ENCODE measurements around the gene ANO9.

The ANO9 gene

DNA sequence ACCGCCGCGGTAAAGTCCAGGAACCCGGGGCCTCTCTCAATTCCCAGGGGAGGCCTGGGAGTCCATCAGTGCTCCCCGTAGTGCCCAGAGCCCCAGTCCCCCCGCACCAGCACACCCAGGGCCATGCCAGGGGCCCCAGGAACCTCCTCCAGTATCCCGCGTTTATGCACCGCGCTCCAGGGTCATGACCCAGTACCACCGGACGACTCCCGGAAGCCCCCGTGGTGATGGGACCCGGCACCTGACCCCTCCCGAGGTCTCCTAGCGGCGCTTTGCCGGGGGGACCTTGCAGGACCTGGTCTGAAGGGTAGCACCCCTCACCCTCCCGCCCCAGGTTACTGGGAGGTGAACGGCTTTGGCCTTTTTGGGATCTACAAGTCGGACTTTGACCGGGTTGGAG is 61.3 kb downstream of the ANO9 start:
- no peak for DNase-seq

DNA sequence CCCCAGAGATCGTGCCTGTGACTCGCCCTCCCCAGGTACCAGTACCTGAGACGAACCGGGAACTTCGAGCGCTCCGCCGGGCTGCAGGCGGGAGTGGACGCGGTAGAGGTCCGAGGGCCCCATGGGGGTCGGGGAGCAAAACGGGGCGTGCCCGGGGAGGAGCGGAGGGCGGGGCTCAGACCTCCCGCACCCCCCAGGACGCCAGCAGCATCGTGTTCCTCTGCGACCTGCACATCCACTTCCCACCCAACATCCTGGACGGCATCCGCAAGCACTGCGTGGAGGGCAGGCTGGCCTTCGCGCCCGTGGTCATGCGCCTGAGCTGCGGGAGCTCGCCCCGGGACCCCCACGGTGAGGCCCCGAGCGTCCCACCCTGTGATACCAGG is 61.7 kb downstream of the ANO9 start:
- no peak for DNase-seq

DNA sequence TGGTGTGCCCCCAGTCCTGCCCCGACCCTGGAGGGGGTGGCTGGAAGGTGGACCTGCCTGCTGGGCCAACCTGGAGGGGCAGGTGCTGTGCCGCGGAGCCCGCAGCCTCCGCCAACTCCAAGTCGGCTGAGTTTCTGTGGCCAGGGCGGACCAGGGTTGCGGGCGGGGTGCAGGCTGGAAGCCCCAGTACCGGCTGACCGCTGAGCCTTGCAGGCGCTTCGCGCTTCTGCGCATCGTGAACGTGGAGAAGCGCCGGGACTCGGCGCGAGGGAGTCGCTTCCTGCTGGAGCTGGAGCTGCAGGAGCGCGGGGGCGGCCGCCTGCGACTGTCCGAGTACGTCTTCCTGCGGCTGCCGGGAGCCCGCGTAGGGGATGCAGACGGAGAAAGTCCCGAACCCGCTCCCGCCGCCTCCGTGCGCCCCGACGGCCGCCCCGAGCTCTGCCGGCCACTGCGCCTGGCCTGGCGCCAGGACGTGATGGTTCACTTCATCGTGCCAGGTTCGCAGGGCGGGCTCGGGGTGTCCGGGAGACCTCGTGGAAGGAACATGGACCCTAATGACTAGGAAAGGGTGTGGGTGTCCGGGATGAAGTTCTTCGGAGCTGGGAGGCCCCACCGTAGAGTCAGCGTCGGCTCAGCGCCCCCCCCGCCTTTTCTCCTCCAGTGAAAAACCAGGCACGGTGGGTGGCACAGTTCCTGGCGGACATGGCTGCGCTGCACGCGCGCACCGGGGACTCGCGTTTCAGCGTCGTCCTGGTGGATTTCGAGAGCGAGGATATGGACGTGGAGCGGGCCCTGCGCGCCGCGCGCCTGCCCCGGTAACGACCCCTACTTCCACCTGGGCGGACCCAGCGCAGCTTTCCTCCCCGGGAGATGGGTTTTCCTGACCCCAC is 62.4 kb downstream of the ANO9 start:
- no peak for DNase-seq

DNA sequence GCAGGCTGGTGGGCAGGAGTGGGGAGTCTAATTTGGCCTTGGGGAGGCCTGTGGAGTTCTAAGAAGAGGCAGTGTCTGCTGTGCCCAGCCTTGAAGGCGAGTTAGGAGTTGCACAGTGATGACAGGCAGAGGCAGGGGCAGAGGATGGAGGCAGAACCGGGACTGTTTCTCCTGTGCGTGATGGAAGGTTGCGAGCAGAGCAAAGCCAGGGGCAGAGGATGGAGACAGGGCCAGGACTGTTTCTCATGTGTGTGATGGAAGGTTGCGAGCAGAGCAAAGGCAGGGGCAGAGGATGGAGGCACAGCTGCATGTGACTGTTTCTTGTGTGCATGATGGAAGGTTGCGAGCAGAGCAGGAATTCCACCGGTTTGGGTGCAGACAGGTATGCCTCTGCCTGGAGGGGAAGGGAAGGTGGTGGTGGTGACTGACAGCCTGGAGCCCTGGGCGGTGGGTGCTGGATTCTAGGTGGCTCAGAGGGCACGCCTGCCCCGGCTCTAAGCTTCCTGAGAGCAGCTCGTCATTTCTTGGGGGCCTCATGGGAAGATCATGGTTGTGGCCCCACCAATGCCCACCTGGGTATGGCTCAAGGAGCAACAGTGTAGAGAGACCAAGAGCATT is 63.8 kb downstream of the ANO9 start:
- no peak for DNase-seq

DNA sequence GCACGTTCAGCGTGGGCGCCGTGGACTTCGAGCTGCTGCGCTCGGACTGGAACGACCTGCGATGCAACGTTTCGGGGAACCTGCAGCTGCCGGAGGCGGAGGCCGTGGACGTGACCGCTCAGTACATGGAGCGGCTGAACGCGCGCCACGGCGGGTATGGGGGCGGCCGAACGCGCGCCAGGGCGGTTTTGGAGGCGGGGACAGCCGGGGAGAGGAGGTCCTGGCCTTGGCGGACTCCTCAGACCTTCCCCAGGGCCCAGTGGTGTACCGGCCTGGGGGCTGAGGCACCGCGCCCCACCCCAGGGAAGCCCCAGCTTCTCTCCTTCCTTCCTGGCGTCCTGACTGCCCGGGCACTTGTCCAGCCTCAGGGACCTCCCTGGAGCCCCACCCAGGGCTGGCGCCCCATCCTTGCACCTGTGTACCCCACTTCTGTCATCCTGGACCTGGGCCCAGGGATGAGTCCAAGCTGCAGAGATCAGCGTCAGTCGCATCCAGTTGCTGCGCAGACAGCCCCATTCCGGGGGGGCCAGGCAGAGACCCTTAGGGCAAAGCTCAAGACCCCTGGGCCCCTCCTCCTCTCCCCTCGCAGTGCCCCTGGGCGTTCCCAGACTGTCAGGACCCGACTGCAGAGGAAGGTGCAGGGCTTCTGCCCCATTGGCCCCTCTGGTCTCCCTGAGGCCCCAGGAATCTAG is 64.5 kb downstream of the ANO9 start:
- no peak for DNase-seq

DNA sequence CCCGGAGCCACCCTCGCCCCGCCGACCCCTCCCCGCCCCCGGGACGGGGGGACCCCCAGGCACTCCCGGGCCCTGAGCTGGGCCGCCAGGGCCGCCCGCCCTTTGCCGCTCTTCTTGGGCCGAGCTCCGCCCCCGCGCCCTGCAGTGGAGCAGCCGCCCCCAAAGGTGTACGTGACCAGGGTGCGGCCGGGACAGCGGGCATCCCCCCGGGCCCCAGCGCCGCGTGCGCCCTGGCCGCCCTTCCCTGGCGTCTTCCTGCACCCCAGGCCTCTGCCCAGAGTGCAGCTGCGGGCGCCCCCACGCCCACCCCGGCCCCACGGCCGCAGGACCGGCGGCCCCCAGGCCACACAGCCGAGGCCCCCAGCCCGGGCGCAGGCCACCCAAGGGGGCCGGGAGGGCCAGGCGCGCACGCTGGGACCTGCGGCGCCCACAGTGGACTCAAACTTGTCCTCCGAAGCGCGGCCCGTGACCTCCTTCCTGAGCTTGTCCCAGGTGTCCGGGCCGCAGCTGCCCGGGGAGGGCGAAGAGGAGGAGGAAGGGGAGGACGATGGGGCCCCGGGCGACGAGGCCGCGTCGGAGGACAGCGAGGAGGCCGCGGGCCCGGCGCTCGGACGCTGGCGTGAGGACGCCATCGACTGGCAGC is 65.2 kb downstream of the ANO9 start:
- DNase-seq: no peak

DNA sequence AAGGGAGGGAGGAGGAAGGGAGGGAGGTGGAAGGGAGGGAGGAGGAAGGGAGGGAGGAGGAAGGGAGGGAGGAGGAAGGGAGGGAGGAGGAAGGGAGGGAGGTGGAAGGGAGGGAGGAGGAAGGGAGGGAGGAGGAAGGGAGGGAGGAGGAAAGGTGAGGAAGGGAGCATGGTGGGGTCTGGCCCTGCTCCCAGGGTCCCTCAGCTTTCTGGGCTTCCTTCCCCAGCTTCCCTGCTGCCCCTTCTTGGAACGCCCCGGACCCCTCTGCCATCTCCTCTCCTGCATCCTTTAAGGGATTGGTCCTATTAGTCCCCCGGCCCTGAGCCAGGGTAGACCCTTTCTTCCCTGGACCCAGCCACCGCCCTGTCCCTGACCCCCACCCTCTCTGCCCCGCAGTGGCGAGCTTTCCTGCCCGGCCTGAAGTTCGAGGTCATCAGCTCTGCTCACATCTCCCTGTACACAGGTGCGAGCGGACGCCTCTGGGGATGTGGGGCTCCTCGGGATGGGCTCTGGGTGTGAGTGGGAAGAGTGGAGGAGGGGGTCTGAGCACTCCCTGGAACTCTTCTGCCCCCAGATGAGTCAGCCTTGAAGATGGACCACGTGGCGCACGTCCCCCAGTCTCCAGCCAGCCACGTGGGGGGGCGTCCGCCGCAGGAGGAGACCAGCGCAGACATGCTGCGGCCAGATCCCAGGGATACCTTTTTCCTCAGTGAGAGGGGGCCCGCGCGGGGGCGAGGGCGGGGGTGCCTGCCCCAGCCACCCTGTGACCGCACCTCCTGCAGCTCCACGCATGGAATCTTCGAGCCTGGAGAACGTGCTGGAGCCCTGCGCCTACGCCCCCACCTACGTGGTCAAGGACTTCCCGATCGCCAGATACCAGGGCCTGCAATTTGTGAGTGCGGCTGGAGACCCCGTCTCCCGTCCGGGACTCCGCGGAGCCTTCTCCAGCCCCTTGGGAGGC is 66.5 kb downstream of the ANO9 start:
- DNase-seq: no peak

DNA sequence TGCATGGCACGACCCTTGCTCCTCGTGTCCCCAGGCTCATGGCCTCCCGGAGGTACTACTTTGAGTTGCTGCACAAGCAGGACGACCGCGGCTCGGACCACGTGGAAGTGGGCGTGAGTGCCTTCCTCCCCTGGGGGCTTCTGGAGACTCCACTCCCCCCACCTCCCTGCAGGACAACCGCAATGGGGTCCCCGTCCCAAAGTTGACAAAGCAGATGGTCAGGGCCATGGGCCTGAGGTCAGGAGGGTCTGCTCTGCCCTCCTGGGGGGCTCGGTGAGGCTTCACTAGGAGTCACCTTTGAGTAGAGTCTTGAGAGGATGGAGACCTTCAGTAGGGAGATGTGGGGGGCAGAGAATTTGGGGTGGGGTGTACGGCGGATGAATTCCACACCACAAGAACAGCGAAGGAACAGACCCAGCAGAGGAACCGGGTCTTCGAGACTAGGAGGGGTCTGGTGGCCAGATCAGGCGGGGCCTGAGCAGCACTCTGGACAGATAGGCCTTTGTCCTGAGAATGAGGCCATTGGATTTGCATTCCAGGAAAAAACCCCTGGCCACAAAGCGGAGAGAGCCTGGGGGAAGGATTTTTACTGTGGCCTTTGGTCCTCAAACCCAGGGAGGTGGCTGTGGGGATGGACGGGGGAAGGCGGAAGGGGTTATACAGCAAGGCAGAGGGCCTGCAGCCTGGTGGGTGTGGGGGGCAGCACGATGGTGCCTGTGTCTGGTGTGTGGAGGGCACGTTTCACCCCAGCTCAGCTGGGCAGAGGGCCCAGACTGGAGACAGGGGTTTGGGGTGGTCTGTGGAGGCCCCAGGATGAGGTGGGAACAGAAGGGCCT is 67.9 kb downstream of the ANO9 start:
- DNase-seq: no peak

DNA sequence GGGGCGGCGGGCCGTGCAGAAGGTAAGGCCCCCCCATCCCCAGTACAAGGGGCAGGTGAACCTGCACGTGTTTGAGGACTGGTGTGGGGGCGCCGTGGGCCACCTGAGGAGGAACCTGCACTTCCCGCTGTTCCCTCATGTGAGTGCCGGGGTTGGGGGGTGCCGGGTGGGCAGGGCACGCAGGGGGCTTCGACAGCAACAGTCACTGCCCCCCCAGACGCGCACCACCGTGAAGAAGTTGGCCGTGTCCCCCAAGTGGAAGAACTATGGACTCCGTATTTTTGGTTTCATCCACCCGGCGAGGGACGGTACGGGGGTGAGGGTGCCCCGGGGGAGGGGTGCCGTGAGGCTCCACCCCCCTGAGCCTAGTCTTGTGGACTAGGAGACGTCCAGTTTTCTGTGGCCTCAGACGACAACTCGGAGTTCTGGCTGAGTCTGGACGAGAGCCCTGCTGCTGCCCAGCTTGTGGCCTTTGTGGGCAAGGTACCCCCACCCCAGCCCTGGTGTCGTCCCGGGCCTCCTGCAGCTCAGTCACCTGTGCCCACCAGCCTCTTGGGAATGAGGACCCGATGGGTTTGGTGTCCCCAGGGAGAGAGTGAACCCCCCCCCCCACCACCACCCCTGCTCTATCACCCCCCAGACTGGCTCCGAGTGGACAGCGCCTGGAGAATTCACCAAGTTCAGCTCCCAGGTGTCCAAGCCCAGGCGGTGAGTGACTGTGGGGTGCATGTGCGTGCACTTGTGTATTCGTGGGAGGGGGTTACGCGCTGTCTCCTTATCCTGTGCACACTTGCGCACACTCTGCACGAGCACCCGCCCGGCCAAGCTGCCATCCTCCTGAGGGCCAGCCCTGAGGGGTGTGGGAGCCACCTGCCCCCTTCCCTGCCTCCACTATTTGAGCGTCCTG is 68.7 kb downstream of the ANO9 start:
- no peak for DNase-seq

DNA sequence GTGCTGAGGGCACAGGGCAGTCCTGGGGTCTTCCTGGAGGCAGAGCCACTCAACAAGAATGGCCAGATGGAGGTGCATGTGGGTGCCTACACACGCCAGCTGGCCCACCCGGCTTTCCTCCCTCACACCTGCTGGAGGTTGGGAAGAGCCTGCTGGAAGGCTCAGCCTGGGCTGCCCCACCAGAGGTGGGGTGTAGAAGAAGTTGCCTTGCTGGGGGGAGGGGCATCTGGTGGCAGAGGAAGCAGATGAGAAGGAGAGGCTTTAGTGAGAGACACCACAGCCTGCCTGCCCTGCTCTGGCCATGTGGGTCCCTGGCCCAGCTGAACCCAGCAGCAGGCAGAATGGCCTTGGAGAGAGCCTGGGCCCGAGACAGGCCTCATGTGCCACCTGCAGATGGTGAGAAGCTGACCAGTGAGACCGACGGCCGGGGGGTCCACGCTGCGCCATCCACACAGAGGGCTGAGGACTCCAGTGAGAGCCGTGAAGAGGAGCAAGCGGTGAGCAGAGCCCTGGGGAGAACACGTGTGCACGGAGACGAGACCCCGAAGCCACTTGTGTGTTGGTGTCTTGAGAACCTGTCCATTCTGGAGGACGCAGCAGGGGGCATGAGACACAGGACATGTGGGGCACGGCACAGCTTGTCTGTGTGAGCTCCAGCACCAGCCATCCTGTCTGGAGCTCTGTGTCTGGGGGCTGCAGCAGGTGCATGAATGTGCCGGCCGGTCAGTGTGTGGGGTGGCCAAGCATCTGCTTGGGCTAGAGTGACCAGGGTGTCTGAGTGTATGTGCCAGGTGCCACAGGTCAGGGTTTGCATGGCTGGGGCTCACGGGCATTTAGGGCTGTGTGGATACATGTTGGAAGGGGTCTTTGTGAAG is 69.9 kb downstream of the ANO9 start:
- DNase-seq: no peak

DNA sequence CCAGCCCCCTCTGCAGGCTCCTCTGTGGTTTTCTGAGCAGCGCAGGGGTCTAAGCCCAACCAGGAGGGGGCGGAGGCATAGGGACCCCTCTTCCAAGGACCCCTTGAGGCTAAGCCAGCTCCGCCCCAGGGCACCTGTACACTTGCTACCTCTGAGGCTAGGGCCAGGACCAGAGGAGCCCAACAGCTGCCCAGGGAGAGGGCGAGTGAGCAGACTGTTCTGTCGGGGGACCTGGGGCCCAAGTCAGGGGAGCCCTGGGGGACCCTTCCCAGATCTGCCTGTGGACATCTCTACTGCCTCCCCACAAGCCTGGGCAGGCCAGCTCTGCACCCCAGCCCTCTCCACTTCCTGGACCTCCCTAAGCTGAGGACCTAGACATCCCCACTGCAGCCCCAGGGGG is 70.8 kb downstream of the ANO9 start:
- no peak for DNase-seq

DNA sequence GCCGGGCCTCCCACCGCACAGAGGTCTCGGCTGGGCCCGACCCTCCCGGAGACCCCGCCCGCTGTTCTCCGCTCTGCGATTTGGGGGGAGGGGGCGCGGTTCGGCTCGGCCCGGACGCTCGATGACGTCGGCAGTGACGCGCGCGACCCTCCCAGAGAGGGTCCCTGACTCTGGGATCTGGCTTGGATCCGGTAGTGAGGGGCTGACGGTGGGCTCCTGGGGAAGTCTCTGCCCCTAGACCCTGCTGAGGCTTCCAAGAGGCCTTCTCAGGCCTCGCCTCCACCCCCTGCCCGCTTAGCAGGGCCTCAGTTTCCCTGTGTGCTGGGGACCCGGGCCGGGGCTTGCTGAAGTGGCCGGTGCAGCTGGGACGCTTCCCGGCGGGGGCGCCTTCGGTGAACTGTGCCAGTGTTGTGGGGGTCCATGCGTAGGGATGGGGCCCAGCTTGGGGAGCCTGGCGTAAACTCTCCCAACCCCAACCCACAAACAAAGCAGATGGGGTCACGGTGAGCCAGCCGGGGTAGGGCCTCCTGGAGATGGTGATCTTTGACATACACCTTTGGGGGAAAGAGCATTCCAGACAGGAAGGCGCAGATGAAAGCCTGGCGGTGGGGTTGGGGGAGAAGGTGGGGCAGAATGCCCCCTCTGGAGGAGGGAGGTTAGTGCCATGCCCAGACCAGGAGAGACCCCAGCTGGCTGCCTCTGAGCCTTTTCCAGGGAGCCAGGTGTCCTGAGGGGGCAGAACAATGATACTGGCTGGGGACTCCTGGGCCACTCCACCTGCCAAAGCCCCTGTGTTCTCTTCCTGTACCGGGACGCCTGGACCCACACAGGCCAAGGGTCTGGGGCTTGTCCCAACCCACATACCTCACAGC is 71.5 kb downstream of the ANO9 start:
- DNase-seq: no peak

DNA sequence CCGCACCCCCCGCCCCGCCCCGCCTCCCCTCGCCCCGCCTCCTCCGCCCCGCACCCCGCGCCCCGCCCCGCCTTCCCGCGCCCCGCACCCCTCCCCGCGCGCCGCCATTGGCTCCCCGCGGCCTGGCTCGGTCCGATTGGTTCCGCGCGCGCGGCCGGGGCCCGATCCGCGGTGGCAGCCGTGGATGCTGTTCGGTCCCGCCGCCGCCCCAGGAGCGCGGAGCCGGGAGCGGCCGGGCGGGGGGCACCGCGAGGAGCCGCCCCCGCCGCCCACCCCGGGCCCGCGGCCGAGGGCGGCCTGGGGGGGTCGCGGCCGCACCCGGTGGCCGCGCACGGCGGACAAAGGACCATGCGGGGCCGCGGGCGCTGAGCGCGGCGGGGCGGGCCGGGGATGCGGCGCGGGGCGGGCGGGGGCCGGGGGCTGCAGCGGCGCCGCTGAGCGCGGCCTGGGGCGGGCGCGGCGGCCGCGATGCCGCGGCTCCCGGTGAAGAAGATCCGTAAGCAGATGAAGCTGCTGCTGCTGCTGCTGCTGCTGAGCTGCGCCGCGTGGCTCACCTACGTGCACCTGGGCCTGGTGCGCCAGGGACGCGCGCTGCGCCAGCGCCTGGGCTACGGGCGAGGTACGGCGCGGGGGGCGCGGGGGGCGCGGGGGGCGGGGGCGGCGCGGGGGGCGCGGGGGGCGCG is 72.3 kb downstream of the ANO9 start, which contains the start of gene B4GALNT4:
B4GALNT4 (plus strand) TSS at position 164 of the 683 bp plus-strand sequence; CDS start at position 469, 305 bp downstream.
- no peak for DNase-seq

DNA sequence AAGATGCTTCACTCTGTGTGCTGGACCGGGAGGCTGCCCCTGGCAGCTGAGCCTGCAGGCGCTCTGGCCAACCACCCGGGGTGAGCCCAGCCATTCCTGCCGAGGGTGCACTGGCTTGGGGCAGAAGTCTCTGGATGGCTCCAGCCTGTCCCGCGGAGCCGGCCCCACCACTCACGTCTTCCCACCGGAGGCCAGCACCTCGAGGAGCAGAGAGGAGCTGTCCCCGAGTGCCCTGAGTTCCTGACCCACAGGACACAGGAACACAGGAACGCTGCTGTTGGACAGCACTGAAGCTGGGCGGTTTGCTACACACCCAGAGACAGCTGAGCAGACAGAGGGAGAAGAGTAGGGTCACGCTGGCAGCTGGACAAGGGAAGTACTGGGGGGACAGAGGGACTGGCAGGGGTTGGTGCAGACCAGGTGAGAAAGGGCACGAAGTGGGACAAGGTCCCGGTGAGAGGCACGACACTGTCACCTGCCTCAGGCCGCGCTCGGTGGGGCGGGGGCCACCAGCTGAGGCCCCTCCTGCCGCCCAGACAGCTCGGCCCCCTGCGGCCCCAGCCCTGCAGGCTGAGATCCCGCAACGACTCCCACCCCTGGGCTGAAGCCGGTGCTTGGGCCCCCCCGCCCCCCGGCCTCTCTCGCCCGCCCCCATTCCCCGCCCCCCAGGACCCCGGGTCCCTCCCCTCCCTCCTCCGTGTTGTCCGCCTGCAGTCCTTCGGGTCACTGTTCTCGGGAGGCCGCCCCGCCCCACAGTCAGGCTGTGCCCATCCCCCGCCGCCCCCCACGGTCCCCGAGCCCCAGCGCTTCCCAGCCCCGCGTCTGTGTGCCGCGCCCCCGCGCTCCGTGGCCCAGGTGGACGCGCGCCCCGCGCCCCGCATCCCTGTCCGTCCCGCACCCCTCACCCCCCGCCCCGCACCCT is 73.1 kb downstream of the ANO9 start:
- no peak for DNase-seq

DNA sequence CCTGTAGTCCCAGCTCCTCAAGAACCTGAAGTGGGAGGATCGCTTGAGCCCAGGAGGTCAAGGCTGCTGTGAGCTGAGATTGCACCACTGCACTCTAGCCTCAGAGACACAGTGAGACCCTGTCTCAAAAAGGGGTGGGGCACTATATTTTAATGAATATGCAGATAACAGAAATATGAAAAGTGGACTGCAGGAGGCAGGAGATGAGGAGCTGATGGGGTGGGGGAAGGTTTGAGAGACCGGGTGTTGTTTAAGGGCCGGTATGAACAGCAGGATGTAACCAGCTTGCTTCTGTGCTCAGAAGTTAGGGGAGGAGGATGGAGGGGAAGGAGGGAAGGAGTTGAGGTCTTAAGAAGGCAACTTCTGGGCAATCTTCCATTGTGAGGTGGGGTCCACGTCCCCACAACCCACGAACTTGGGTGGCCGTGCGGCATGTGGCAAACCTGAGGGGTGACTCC is 73.8 kb downstream of the ANO9 start:
- no peak for DNase-seq
